Heart left ventricle (tissue), 13 donors: ENCODE data around the gene EPYC.

Source experiments
- CTCF ChIP-seq, 12 donors: fragments of 200-600 bp; sonication (generic) in 4 of 12; IDR thresholded peaks; one replicate each; pipeline versions ENCODE4 v1.5.0 to v1.8.0; 2018 to 2022; ENCODE audit warnings: antibody characterized with exemption in 12 of 12, mild to moderate bottlenecking in 5 of 12
- POLR2A ChIP-seq, 2 donors: fragments of 450-650 bp; IDR thresholded peaks; one replicate each; pipeline ENCODE4 v1.6.1; 2017; ENCODE audit warnings: antibody characterized with exemption in 2 of 2, mild to moderate bottlenecking in 2 of 2, moderate library complexity in 2 of 2
- donor health status: ischemic (EF 13 %, LVEDD 7.1; RV severe dilation, severe dysfunction).
- donor health status: DM: no; HTN: yes; CAD: no.
- donor health status: DM: no; HTN: no; CAD: no.
- donor health status: ischemic (EF 25% LVEDD 6.9; RV normal size, moderate dysfunction).
- donor health status: ischemic (EF 25% LVEDD 5.7; RV mildly dilated, moderate dysfunction).
- donor health status: ischemic (EF 35%, LVEDD 5.7; RV mildly dilated, moderate dysfunction).
- donor health status: nonischemic (EF 11% LVEDD 7.7; RV severe dilation, severe dysfunction).
- donor health status: DM: yes; HTN: yes; CAD: no.
- donor health status: PGD.
- donor health status: ischemic (EF 29% LVEDD 5.4; RV normal size, mild dysfunction).
- donor health status: nonischemic (EF 23%, LVEDD 6.1; RV moderate dilation, normal function).

- TF ChIP-seq CTCF (IDR thresholded peaks at IDR 0.05), result no peak
- TF ChIP-seq POLR2A (IDR thresholded peaks at IDR 0.05), result no peak
Observed at GRCh38 chr12:90936230-90937005, 68.4 kb downstream of the EPYC start.
